HEK293 (cell line): ENCODE measurements around the gene CARMIL3.

ENCODE experiments used
- CTCF ChIP-seq: fragments of 450-650 bp; formaldehyde crosslinking; IDR thresholded peaks from 2 replicates; pipeline ENCODE4 v1.5.1; 2016; ENCODE audit warnings: missing biosample characterization, missing genetic modification characterization
- KLF16 ChIP-seq: fragments of 450-650 bp; formaldehyde crosslinking; IDR thresholded peaks from 2 replicates; pipeline ENCODE4 v1.5.1; 2017; ENCODE audit warnings: missing biosample characterization, missing genetic modification characterization
- MYNN ChIP-seq: fragments of 450-650 bp; formaldehyde crosslinking; IDR thresholded peaks from 2 replicates; pipeline ENCODE4 v1.5.1; 2016; ENCODE audit warnings: missing biosample characterization, missing genetic modification characterization, borderline replicate concordance
- TCF7L2 ChIP-seq: IDR thresholded peaks from 2 replicates; pipeline ENCODE4 v1.6.1; 2011; ENCODE audit warnings: low read depth, mild to moderate bottlenecking, inconsistent platforms, low read length, moderate library complexity, borderline replicate concordance
- TSHZ1 ChIP-seq: fragments of 450-650 bp; formaldehyde crosslinking; IDR thresholded peaks from 2 replicates; pipeline ENCODE4 v1.5.1; 2016; ENCODE audit warnings: missing biosample characterization, missing genetic modification characterization, borderline replicate concordance
- ZBTB10 ChIP-seq: fragments of 450-650 bp; formaldehyde crosslinking; IDR thresholded peaks from 2 replicates; pipeline ENCODE4 v1.5.1; 2016; ENCODE audit warnings: missing biosample characterization, missing genetic modification characterization
- ZBTB7A ChIP-seq: fragments of 450-650 bp; formaldehyde crosslinking; IDR thresholded peaks from 2 replicates; pipeline ENCODE4 v1.5.1; 2016; ENCODE audit warnings: low read depth, missing biosample characterization, missing genetic modification characterization
- ZNF670 ChIP-seq: fragments of 450-650 bp; formaldehyde crosslinking; IDR thresholded peaks from 2 replicates; pipeline ENCODE4 v1.5.1; 2016; ENCODE audit warnings: missing biosample characterization, missing genetic modification characterization, low read depth
- ZSCAN18 ChIP-seq: fragments of 450-650 bp; formaldehyde crosslinking; IDR thresholded peaks from 2 replicates; pipeline ENCODE4 v1.5.1; 2016; ENCODE audit warnings: missing biosample characterization, missing genetic modification characterization
- ZSCAN30 ChIP-seq: fragments of 450-650 bp; IDR thresholded peaks from 2 replicates; pipeline ENCODE4 v1.5.1; 2018; ENCODE audit warnings: missing biosample characterization, mild to moderate bottlenecking, missing genetic modification characterization, moderate library complexity

GRCh38 chr14:24080142-24080530, 28.3 kb downstream of the CARMIL3 start:
- no peak for TF ChIP-seq CTCF (tag by site-specific recombination)
- TF ChIP-seq ZNF670 (tag by site-specific recombination): no peak
- TF ChIP-seq ZBTB7A: no peak
- no peak for TF ChIP-seq ZBTB10
- no peak for TF ChIP-seq ZSCAN18 (tag by site-specific recombination)
- no peak for TF ChIP-seq TSHZ1 (tag by site-specific recombination)
- TF ChIP-seq TCF7L2: no peak
- TF ChIP-seq MYNN (tag by site-specific recombination): no peak
- TF ChIP-seq KLF16 (tag by site-specific recombination): no peak
- TF ChIP-seq ZSCAN30 (tag by site-specific recombination): no peak
